Measurements from ENCODE around the gene RTN4R. TPM values are rescaled to one million over a fixed set of nuclear protein-coding genes. Genes with fewer than 3 reads are reported as not detected.
"Not testable (repeated sequence)": the region's sequence is repeated elsewhere in the genome, so short reads cannot be mapped to it uniquely, and the experiment has no call there.

The RTN4R gene
- total RNA-seq, 1 experiment from 2014 or later, result 12.2 TPM

DNA sequence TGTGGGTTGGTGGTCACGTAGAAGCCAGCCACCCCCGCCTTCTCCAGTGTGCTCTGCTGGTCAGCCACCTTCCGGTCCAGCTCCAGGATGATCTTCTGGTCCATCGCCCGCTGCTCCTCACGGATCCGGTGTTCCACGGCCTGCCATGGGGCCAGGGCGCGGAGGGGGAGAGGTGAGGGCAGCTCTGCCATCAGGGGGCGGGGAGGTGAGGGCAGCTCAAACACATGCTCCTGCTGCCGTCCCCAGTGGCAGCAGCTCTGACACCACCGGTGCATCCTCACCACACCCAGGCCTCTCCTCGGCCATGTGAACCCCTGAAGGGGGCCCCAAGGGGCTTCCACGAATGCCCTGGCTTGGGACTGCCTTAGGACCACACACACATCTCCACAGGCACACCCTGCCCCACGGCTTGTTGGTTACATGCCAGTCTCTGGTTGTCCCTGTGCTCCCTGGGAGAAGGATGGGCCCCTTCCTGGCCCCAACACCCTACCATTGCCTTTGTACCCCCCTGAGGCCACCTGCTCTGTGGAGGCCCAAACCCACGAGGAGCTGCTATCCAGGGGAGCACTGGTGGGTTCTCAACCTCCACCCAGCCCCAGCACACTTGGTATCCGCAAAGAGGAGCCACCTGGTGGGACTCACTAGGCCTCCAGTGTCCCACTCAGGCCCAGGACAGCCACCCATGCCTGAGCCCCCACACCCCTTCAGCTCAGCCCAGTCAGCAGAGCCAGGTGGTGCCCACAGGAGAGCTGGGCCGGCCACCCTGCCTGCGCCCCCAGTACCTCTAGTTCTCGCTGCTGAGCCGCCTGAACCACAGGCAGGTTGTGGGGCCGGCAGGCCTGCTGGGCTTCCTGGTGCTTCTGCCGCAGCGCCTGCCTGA is 47.5 kb upstream of the RTN4R start:
- Histone ChIP-seq H3K27ac (ENCODE audit: low read length) (no peak overlapping the region), H3K4me3 (ENCODE audit: low read length) (no peak overlapping the region), H3K79me2 (ENCODE audit: low read length) (peaks cover 34% of the 10 kb centered on the region), H2AFZ (ENCODE audit: low read length) (no peak overlapping the region), H3K9me2 (replicated peaks; ENCODE audit: low read length) (no peaks in the 10 kb centered on the region), H3F3A (ENCODE audit: low read length, unreplicated experiment) (no peaks in the 10 kb centered on the region), H3K9me3 (ENCODE audit: low read length) (no peaks in the 10 kb centered on the region), H3K4me1 (ENCODE audit: insufficient read depth, low read length) (peaks cover 5% of the 10 kb centered on the region; the same call in 1 of the 2 replicates), H3K36me3 (ENCODE audit: low read depth, low read length) (no peaks in the 10 kb centered on the region), H3K9ac (ENCODE audit: low read length) (no peak overlapping the region), H3K27me3 (ENCODE audit: low read length) (no peaks in the 10 kb centered on the region), H4K20me1 (ENCODE audit: low read length) (no peaks in the 10 kb centered on the region), H3K4me2 (ENCODE audit: low read length) (no peak overlapping the region)
- no TSS peak for BruUV-seq (replicated peaks)
- intact Hi-C loops (cut with micrococcal nuclease), result no loop called here
- TF ChIP-seq CTCF (conservative IDR thresholded peaks at IDR 0.05; ENCODE audit: low read depth, low read length), result no peak
- TF ChIP-seq EZH2phosphoT487 (IDR thresholded peaks at IDR 0.05; ENCODE audit: borderline replicate concordance, low read length), result no peak
- no peak for TF ChIP-seq EZH2 (IDR thresholded peaks at IDR 0.05; ENCODE audit: low read length, unreplicated experiment)
- ATAC-seq (no peak), DNase-seq (no peak)
- ChIA-PET CTCF (no interaction called here), POLR2A (ENCODE audit: unreplicated experiment) (no interaction called here)

- H2AFZ ChIP-seq (ENCODE audit: low read length); H3K27ac ChIP-seq (ENCODE audit: low read length); BruUV-seq (replicated peaks); H3K27me3 ChIP-seq (ENCODE audit: low read length); intact Hi-C loops (cut with micrococcal nuclease); H3K4me3 ChIP-seq (ENCODE audit: low read length); CTCF ChIA-PET; H3F3A ChIP-seq (ENCODE audit: low read length, unreplicated experiment); POLR2A ChIA-PET (ENCODE audit: unreplicated experiment); H3K9ac ChIP-seq (ENCODE audit: low read length); H3K9me3 ChIP-seq (ENCODE audit: low read length); H3K36me3 ChIP-seq (ENCODE audit: low read depth, low read length); H4K20me1 ChIP-seq (ENCODE audit: low read length); H3K9me2 ChIP-seq (replicated peaks; ENCODE audit: low read length); DNase-seq; H3K4me1 ChIP-seq (ENCODE audit: insufficient read depth, low read length); H3K4me2 ChIP-seq (ENCODE audit: low read length); ATAC-seq: not testable (repeated sequence)
- peaks cover 29% of the 10 kb centered on the region for H3K79me2 ChIP-seq (ENCODE audit: low read length)
Measured at GRCh38 chr22:20314741-20315336, 46.7 kb upstream of the RTN4R start.

DNA sequence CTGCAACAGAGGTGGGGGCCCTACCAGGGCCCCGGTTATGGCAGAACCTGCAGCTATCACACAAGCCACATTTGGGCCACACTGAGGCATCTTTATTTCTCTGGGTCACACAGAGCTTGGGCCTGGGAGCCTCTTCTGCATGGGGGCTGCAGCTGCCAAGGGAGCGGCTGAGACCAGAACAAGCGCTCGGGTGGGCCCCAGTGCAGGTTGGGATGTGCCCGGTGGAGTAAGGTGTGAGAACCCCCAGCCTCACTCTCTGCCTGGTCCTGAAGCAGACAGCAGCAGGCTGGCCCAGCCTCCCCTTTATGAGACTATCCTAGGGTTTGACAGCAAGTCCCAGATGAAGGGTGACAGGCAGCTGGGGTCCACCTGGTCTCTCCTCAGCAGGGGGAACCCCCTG is 46.1 kb upstream of the RTN4R start:
- CTCF ChIA-PET; POLR2A ChIA-PET (ENCODE audit: unreplicated experiment); H3K9me3 ChIP-seq (ENCODE audit: low read length); H3K9me2 ChIP-seq (replicated peaks; ENCODE audit: low read length); H3K9ac ChIP-seq (ENCODE audit: low read length); H2AFZ ChIP-seq (ENCODE audit: low read length); H3K27ac ChIP-seq (ENCODE audit: low read length); H3K4me3 ChIP-seq (ENCODE audit: low read length); ATAC-seq; H3K27me3 ChIP-seq (ENCODE audit: low read length); H4K20me1 ChIP-seq (ENCODE audit: low read length); intact Hi-C loops (cut with micrococcal nuclease); H3K4me1 ChIP-seq (ENCODE audit: insufficient read depth, low read length); DNase-seq; H3K36me3 ChIP-seq (ENCODE audit: low read depth, low read length); BruUV-seq (replicated peaks); H3F3A ChIP-seq (ENCODE audit: low read length, unreplicated experiment); H3K4me2 ChIP-seq (ENCODE audit: low read length): not testable (repeated sequence)
- peaks cover 28% of the 10 kb centered on the region for H3K79me2 ChIP-seq (ENCODE audit: low read length)

GRCh38 chr22:20313306-20314077 is 45.4 kb upstream of the RTN4R start:
- peak; percentile 56 for ATAC-seq
- H3K9me2 ChIP-seq (replicated peaks; ENCODE audit: low read length); POLR2A ChIA-PET (ENCODE audit: unreplicated experiment); H3F3A ChIP-seq (ENCODE audit: low read length, unreplicated experiment); H3K4me2 ChIP-seq (ENCODE audit: low read length); H3K27ac ChIP-seq (ENCODE audit: low read length); H3K4me1 ChIP-seq (ENCODE audit: insufficient read depth, low read length); CTCF ChIA-PET; DNase-seq; intact Hi-C loops (cut with micrococcal nuclease); BruUV-seq (replicated peaks); H3K9me3 ChIP-seq (ENCODE audit: low read length); H2AFZ ChIP-seq (ENCODE audit: low read length); H3K4me3 ChIP-seq (ENCODE audit: low read length); H4K20me1 ChIP-seq (ENCODE audit: low read length); H3K27me3 ChIP-seq (ENCODE audit: low read length); H3K9ac ChIP-seq (ENCODE audit: low read length); H3K36me3 ChIP-seq (ENCODE audit: low read depth, low read length): not testable (repeated sequence)
- H3K79me2 ChIP-seq (ENCODE audit: low read length), result peaks cover 21% of the 10 kb centered on the region; the same call in 1 of the 2 replicates

Measured in PC-3 (cell line).